ENCODE results near the gene HECTD1.
A peak's percentile ranks its signal among the peaks of the same experiment; 100 is the strongest.
"Not testable (repeated sequence)": the region's sequence is repeated elsewhere in the genome, so short reads cannot be mapped to it uniquely, and the experiment has no call there.

The HECTD1 gene

GRCh38 chr14:31206536-31207286 is 882 bp downstream of the HECTD1 start:
- H2AFZ ChIP-seq (ENCODE audit: low read length): peak overlapping the region; percentile 42; the same call in 1 of the 2 replicates
- no peaks in the 10 kb centered on the region for H4K20me1 ChIP-seq (ENCODE audit: insufficient read depth, low read length)
- H3K9ac ChIP-seq (ENCODE audit: low read length): peak overlapping the region; percentile 93
- TF ChIP-seq EZH2phosphoT487 (IDR thresholded peaks at IDR 0.05; ENCODE audit: low read length): no peak
- TF ChIP-seq EZH2 (optimal IDR thresholded peaks at IDR 0.05; ENCODE audit: low read depth, low read length): no peak
- TF ChIP-seq CTCF (IDR thresholded peaks at IDR 0.05; ENCODE audit: low read length): no peak
- no peaks in the 10 kb centered on the region for H3K9me3 ChIP-seq (replicated peaks; ENCODE audit: insufficient read depth, low read length)
- H3K27ac ChIP-seq (ENCODE audit: low read length): peak overlapping the region; percentile 98
- peaks cover 19% of the 10 kb centered on the region for H3F3A ChIP-seq (ENCODE audit: insufficient read depth, low read length)
- peak; percentile 64 for DNase-seq
- no peaks in the 10 kb centered on the region for H3K27me3 ChIP-seq (replicated peaks; ENCODE audit: insufficient read depth, low read length)
- H3K9me2 ChIP-seq (replicated peaks; ENCODE audit: insufficient read depth, low read length): no peaks in the 10 kb centered on the region
- peaks cover 47% of the 10 kb centered on the region for H3K79me2 ChIP-seq (ENCODE audit: low read length)
- peak overlapping the region; percentile 71 for H3K4me3 ChIP-seq (ENCODE audit: low read length)
- H3K4me2 ChIP-seq (ENCODE audit: low read depth, low read length): peak overlapping the region; percentile 81
- H3K4me1 ChIP-seq (ENCODE audit: low read length): peaks cover 4% of the 10 kb centered on the region; the same call in 1 of the 2 replicates
- H3K36me3 ChIP-seq (replicated peaks; ENCODE audit: insufficient read depth, low read length): no peaks in the 10 kb centered on the region

GRCh38 chr14:31205681-31206535 is 1.7 kb downstream of the HECTD1 start:
- Histone ChIP-seq H3K27ac (ENCODE audit: low read length) (peak overlapping the region; percentile 98; the same call in 1 of the 2 replicates), H4K20me1 (ENCODE audit: insufficient read depth, low read length) (no peaks in the 10 kb centered on the region), H3K27me3 (replicated peaks; ENCODE audit: insufficient read depth, low read length) (no peaks in the 10 kb centered on the region), H3K4me2 (ENCODE audit: low read depth, low read length) (peak overlapping the region; percentile 81), H3K4me3 (ENCODE audit: low read length) (peak overlapping the region; percentile 71), H3K4me1 (ENCODE audit: low read length) (peaks cover 4% of the 10 kb centered on the region; the same call in 1 of the 2 replicates), H3K79me2 (ENCODE audit: low read length) (peaks cover 55% of the 10 kb centered on the region), H2AFZ (ENCODE audit: low read length) (no peak overlapping the region), H3K9ac (ENCODE audit: low read length) (peak overlapping the region; percentile 93), H3K36me3 (replicated peaks; ENCODE audit: insufficient read depth, low read length) (no peaks in the 10 kb centered on the region), H3K9me2 (replicated peaks; ENCODE audit: insufficient read depth, low read length) (no peaks in the 10 kb centered on the region), H3K9me3 (replicated peaks; ENCODE audit: insufficient read depth, low read length) (no peaks in the 10 kb centered on the region), H3F3A (ENCODE audit: insufficient read depth, low read length) (peaks cover 19% of the 10 kb centered on the region)
- peak; percentile 7 for DNase-seq
- TF ChIP-seq EZH2phosphoT487 (IDR thresholded peaks at IDR 0.05; ENCODE audit: low read length) (no peak), EZH2 (optimal IDR thresholded peaks at IDR 0.05; ENCODE audit: low read depth, low read length) (no peak), CTCF (IDR thresholded peaks at IDR 0.05; ENCODE audit: low read length) (no peak)

- peak overlapping the region; percentile 81; the same call in 1 of the 2 replicates for H3K4me2 ChIP-seq (ENCODE audit: low read depth, low read length)
- no peaks in the 10 kb centered on the region for H4K20me1 ChIP-seq (ENCODE audit: insufficient read depth, low read length)
- H3F3A ChIP-seq (ENCODE audit: insufficient read depth, low read length): peaks cover 19% of the 10 kb centered on the region
- peaks cover 64% of the 10 kb centered on the region for H3K79me2 ChIP-seq (ENCODE audit: low read length)
- H3K9ac ChIP-seq (ENCODE audit: low read length): peak overlapping the region; percentile 93; the same call in 1 of the 2 replicates
- H3K36me3 ChIP-seq (replicated peaks; ENCODE audit: insufficient read depth, low read length): no peaks in the 10 kb centered on the region
- H3K4me3 ChIP-seq (ENCODE audit: low read length): peak overlapping the region; percentile 71; the same call in 1 of the 2 replicates
- H3K9me2 ChIP-seq (replicated peaks; ENCODE audit: insufficient read depth, low read length): no peaks in the 10 kb centered on the region
- no peak for DNase-seq
- no peak overlapping the region for H2AFZ ChIP-seq (ENCODE audit: low read length)
- H3K27me3 ChIP-seq (replicated peaks; ENCODE audit: insufficient read depth, low read length): no peaks in the 10 kb centered on the region
- peaks cover 4% of the 10 kb centered on the region; the same call in 1 of the 2 replicates for H3K4me1 ChIP-seq (ENCODE audit: low read length)
- TF ChIP-seq EZH2 (optimal IDR thresholded peaks at IDR 0.05; ENCODE audit: low read depth, low read length) (no peak), EZH2phosphoT487 (IDR thresholded peaks at IDR 0.05; ENCODE audit: low read length) (no peak), CTCF (IDR thresholded peaks at IDR 0.05; ENCODE audit: low read length) (no peak)
- no peaks in the 10 kb centered on the region for H3K9me3 ChIP-seq (replicated peaks; ENCODE audit: insufficient read depth, low read length)
- no peak overlapping the region for H3K27ac ChIP-seq (ENCODE audit: low read length)
Observed at GRCh38 chr14:31204593-31205534, 2.7 kb downstream of the HECTD1 start.

- not testable (repeated sequence) for H3K4me1 ChIP-seq (ENCODE audit: low read length); DNase-seq; H3K36me3 ChIP-seq (replicated peaks; ENCODE audit: insufficient read depth, low read length); H2AFZ ChIP-seq (ENCODE audit: low read length); H3K27me3 ChIP-seq (replicated peaks; ENCODE audit: insufficient read depth, low read length); H4K20me1 ChIP-seq (ENCODE audit: insufficient read depth, low read length); H3K9me3 ChIP-seq (replicated peaks; ENCODE audit: insufficient read depth, low read length); H3K9ac ChIP-seq (ENCODE audit: low read length); H3K4me2 ChIP-seq (ENCODE audit: low read depth, low read length); H3K9me2 ChIP-seq (replicated peaks; ENCODE audit: insufficient read depth, low read length); H3K4me3 ChIP-seq (ENCODE audit: low read length); H3K27ac ChIP-seq (ENCODE audit: low read length)
- peaks cover 69% of the 10 kb centered on the region for H3K79me2 ChIP-seq (ENCODE audit: low read length)
- peaks cover 18% of the 10 kb centered on the region for H3F3A ChIP-seq (ENCODE audit: insufficient read depth, low read length)
Observed at GRCh38 chr14:31203899-31204592, 3.5 kb downstream of the HECTD1 start.

Measured in MM.1S (cell line).